Stimulated activated memory B cell treated with anti-CD40 and anti-IgM and Interleukin-4, amounts not matched to agents 10 μg/mL and 1 μg/mL and 100 μg/mL, for 72 hours (primary cell): ENCODE measurements around the gene AGMO.

ENCODE experiments used
- ATAC-seq: fragments of 150-1000 bp; cut with Tn5 transposase; 2 replicates; pipeline ENCODE4 v1.10.0; 2021
- H3K27ac Mint-ChIP-seq: one replicate; pipeline ENCODE4 v1.8.0; 2022; ENCODE audit warnings: mild to moderate bottlenecking, mixed read lengths
- H3K27me3 Mint-ChIP-seq: one replicate; pipeline ENCODE4 v1.8.0; 2022; ENCODE audit warnings: mixed read lengths
- H3K36me3 Mint-ChIP-seq: one replicate; pipeline ENCODE4 v1.8.0; 2022; ENCODE audit warnings: mixed read lengths
- H3K4me1 Mint-ChIP-seq: one replicate; pipeline ENCODE4 v1.8.0; 2022; ENCODE audit warnings: mixed read lengths
- H3K4me3 Mint-ChIP-seq: one replicate; pipeline ENCODE4 v1.8.0; 2022; ENCODE audit warnings: mild to moderate bottlenecking, moderate library complexity, mixed read lengths
- H3K9me3 Mint-ChIP-seq: one replicate; pipeline ENCODE4 v1.8.0; 2022; ENCODE audit warnings: mixed read lengths

AGMO gene

DNA sequence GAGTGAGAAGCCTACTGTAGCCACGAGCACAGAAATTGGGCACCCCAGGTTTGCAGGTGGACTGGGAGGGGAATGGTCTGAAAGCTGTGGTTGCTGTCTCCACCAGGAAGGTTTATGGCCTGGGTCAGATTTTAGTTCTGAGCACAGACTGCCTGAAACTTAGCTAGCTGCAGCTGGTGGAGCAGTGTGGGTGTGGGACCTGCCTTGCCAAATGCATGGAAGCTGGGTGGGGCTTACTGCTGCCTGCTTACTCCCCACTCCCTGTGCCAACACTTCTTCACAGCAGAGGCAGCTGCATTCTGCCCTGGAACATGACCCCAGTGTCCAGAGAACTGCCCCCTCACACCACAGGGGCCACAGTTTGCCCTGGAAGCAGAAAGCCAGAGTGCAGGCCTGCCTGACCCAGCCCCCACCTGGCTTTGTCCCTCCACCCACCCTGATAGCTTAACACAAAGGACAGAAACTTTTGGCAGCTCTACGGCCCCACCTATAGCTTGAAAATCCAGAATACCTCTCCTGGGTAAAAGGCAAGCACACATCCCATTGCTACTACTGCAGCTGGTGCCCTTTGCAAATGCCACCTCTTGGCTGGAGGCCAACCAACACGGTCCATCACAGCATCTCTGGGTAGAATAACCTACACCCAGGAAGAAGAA, 281.6 kb downstream of the AGMO start:
- no peak overlapping the region for H3K27ac Mint-ChIP-seq
- H3K36me3 Mint-ChIP-seq: no peaks in the 10 kb centered on the region
- no peak for ATAC-seq
- H3K4me3 Mint-ChIP-seq: no peak overlapping the region
- no peaks in the 10 kb centered on the region for H3K4me1 Mint-ChIP-seq
- peaks cover 25% of the 10 kb centered on the region for H3K9me3 Mint-ChIP-seq
- no peaks in the 10 kb centered on the region for H3K27me3 Mint-ChIP-seq

- peaks cover 25% of the 10 kb centered on the region for H3K9me3 Mint-ChIP-seq
- no peaks in the 10 kb centered on the region for H3K4me1 Mint-ChIP-seq
- no peak for ATAC-seq
- no peak overlapping the region for H3K27ac Mint-ChIP-seq
- H3K4me3 Mint-ChIP-seq: no peak overlapping the region
- no peaks in the 10 kb centered on the region for H3K27me3 Mint-ChIP-seq
- H3K36me3 Mint-ChIP-seq: no peaks in the 10 kb centered on the region
These were observed 282.2 kb downstream of the AGMO start for GRCh38 chr7:15279640-15280039.

- Mint-ChIP-seq H3K27ac (no peak overlapping the region), H3K4me3 (no peak overlapping the region), H3K4me1 (no peaks in the 10 kb centered on the region), H3K36me3 (no peaks in the 10 kb centered on the region), H3K9me3 (peaks cover 16% of the 10 kb centered on the region), H3K27me3 (no peaks in the 10 kb centered on the region)
- ATAC-seq: no peak
These were observed 304.1 kb downstream of the AGMO start for GRCh38 chr7:15257689-15258088.

- Mint-ChIP-seq H3K4me1 (no peaks in the 10 kb centered on the region), H3K4me3 (no peak overlapping the region), H3K9me3 (peaks cover 9% of the 10 kb centered on the region), H3K27me3 (no peaks in the 10 kb centered on the region), H3K27ac (no peak overlapping the region), H3K36me3 (no peaks in the 10 kb centered on the region)
- no peak for ATAC-seq
These were observed 309.6 kb downstream of the AGMO start for GRCh38 chr7:15252181-15252580.

DNA sequence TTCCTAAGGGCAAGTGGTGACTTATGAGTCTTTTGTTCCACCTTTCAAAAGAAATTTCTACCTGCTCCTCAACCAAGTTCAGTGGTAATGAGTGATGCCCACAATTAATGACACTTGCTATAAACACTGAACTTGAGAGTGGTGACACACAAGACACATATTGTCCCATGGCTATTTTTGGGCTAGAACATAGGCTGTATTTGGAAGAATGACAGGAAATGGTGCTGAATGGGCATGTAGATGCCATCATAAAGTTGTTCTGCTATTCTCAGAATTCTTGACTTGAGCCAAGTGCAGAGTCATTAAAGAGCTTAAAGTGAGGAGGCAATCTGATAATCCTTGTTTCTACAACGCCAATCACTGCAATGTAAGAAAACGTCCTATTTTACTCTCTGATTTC, 313.3 kb downstream of the AGMO start:
- H3K27me3 Mint-ChIP-seq: no peaks in the 10 kb centered on the region
- H3K4me1 Mint-ChIP-seq: no peaks in the 10 kb centered on the region
- no peak overlapping the region for H3K4me3 Mint-ChIP-seq
- no peaks in the 10 kb centered on the region for H3K36me3 Mint-ChIP-seq
- no peak for ATAC-seq
- H3K27ac Mint-ChIP-seq: no peak overlapping the region
- H3K9me3 Mint-ChIP-seq: peaks cover 5% of the 10 kb centered on the region

GRCh38 chr7:15245831-15246230, 316.0 kb downstream of the AGMO start:
- Mint-ChIP-seq H3K4me1 (no peaks in the 10 kb centered on the region), H3K27ac (no peak overlapping the region), H3K9me3 (peaks cover 2% of the 10 kb centered on the region), H3K4me3 (no peak overlapping the region), H3K36me3 (no peaks in the 10 kb centered on the region), H3K27me3 (no peaks in the 10 kb centered on the region)
- ATAC-seq: no peak

GRCh38 chr7:15239801-15240200, 322.0 kb downstream of the AGMO start:
- Mint-ChIP-seq H3K27me3 (no peaks in the 10 kb centered on the region), H3K36me3 (no peaks in the 10 kb centered on the region), H3K4me1 (no peaks in the 10 kb centered on the region), H3K27ac (no peak overlapping the region), H3K4me3 (no peak overlapping the region), H3K9me3 (no peaks in the 10 kb centered on the region)
- no peak for ATAC-seq

GRCh38 chr7:15236952-15237351, 324.9 kb downstream of the AGMO start:
- Mint-ChIP-seq H3K9me3 (peaks cover 5% of the 10 kb centered on the region), H3K27me3 (no peaks in the 10 kb centered on the region), H3K4me1 (no peaks in the 10 kb centered on the region), H3K27ac (no peak overlapping the region), H3K36me3 (no peaks in the 10 kb centered on the region), H3K4me3 (no peak overlapping the region)
- ATAC-seq: no peak

- Mint-ChIP-seq H3K4me3 (no peak overlapping the region), H3K36me3 (no peaks in the 10 kb centered on the region), H3K27ac (no peak overlapping the region), H3K9me3 (peaks cover 6% of the 10 kb centered on the region), H3K4me1 (no peaks in the 10 kb centered on the region), H3K27me3 (no peaks in the 10 kb centered on the region)
- no peak for ATAC-seq
These were observed 327.4 kb downstream of the AGMO start for GRCh38 chr7:15234431-15234830.

DNA sequence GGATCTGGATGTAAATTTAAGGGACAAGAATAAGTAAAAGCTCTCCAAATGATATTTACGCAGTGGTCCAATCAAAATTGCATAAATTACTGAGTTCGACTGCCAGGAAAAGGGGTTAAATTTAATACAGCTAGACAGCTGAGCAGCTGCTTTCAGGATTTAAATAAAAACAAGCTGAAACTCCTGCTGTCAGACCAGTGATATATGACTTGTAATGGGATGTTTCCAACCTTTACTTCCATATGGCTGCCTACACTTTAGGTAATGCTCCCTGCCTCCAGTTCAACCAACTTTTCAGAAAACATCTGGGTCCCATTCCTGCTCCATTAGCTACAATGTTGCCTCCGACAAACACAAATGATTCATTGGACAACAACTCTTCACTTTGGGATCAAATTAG, 333.0 kb downstream of the AGMO start:
- H3K4me3 Mint-ChIP-seq: no peak overlapping the region
- no peak overlapping the region for H3K27ac Mint-ChIP-seq
- peaks cover 17% of the 10 kb centered on the region for H3K9me3 Mint-ChIP-seq
- no peaks in the 10 kb centered on the region for H3K36me3 Mint-ChIP-seq
- no peaks in the 10 kb centered on the region for H3K27me3 Mint-ChIP-seq
- no peaks in the 10 kb centered on the region for H3K4me1 Mint-ChIP-seq
- no peak for ATAC-seq

DNA sequence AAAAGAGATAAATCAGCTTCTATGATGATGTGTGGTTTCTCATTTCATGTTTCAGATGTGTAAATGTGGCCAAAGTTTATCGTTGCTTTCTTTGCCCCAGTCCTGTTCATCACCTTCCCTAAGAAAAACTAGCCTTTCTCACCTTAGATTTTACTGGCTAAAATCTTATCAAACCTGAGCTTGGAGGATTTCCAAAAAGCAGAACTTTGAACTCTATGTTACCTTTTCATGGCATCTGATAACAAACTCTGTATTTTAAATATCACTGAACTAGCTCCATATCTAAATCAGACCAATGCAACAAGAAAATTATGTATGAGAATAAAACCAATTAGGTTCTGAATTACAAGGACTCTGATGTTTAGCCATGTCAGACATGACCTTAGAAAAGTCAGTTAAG, 335.8 kb downstream of the AGMO start:
- no peak overlapping the region for H3K27ac Mint-ChIP-seq
- H3K36me3 Mint-ChIP-seq: no peaks in the 10 kb centered on the region
- H3K4me1 Mint-ChIP-seq: no peaks in the 10 kb centered on the region
- no peaks in the 10 kb centered on the region for H3K27me3 Mint-ChIP-seq
- no peak overlapping the region for H3K4me3 Mint-ChIP-seq
- ATAC-seq: no peak
- H3K9me3 Mint-ChIP-seq: peaks cover 11% of the 10 kb centered on the region

DNA sequence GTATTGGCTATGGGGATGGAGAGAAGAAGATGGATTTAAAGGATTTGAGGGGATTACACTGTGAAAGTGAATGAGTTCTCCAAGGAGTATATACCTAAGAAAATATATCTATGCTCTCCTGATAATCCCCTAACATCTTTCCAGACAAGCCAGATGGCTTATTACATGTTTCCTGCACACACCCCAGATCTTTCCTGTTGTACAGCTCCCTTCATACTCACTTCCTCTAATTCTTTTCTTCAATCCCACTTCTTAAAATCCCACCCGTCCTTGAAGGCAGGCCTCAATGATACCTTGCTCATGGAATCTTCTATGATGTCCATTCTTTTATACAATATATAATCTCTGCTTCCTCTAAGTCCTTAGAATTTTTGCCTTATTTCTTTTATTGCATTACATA, 342.1 kb downstream of the AGMO start:
- no peak overlapping the region for H3K4me3 Mint-ChIP-seq
- H3K27ac Mint-ChIP-seq: no peak overlapping the region
- H3K4me1 Mint-ChIP-seq: no peaks in the 10 kb centered on the region
- H3K36me3 Mint-ChIP-seq: no peaks in the 10 kb centered on the region
- ATAC-seq: no peak
- peaks cover 3% of the 10 kb centered on the region for H3K9me3 Mint-ChIP-seq
- H3K27me3 Mint-ChIP-seq: no peaks in the 10 kb centered on the region

DNA sequence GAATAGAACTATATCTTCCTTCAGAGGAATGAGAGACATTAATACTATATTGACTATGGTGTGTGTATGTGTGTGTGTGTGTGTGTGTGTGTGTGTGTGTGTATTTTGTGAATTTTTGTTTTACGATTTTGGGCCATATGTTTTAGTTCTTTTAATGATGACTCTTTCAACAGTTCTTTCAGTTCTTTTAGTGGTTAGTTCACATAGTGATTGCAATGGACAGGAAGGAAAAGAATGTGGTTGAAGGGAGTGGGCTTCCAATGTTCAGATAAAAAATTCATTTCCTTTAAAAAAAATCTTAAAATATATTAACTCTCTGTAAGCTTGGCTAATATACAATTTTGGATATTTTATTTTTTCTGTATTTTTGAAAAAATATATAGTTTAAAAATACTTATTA, 343.6 kb downstream of the AGMO start:
- ATAC-seq: no peak
- no peak overlapping the region for H3K27ac Mint-ChIP-seq
- no peak overlapping the region for H3K4me3 Mint-ChIP-seq
- no peaks in the 10 kb centered on the region for H3K4me1 Mint-ChIP-seq
- no peaks in the 10 kb centered on the region for H3K36me3 Mint-ChIP-seq
- H3K27me3 Mint-ChIP-seq: no peaks in the 10 kb centered on the region
- no peaks in the 10 kb centered on the region for H3K9me3 Mint-ChIP-seq

GRCh38 chr7:15215616-15216015, 346.2 kb downstream of the AGMO start:
- Mint-ChIP-seq H3K36me3 (no peaks in the 10 kb centered on the region), H3K27ac (no peak overlapping the region), H3K27me3 (no peaks in the 10 kb centered on the region), H3K4me3 (no peak overlapping the region), H3K9me3 (no peaks in the 10 kb centered on the region), H3K4me1 (no peaks in the 10 kb centered on the region)
- ATAC-seq: no peak

DNA sequence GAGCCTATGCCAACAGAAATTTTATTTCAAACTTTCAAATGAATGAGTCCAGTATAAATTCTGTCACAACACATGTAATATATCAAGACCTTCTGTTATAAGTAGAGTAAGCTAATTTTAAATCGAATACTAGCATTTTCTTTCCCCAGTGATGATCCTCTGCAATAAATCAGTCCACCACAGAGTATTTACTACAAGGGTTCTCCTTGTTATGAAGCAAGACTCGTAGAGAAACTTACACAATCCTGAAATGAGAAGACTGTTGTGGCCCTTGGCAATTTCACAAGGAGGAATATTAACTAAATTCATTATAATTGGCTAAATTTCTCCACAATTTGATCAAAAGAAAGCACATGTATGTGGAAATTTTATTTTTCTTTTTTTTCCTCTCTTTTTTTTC, 346.8 kb downstream of the AGMO start:
- Mint-ChIP-seq H3K36me3 (no peaks in the 10 kb centered on the region), H3K4me1 (no peaks in the 10 kb centered on the region), H3K4me3 (no peak overlapping the region), H3K9me3 (no peaks in the 10 kb centered on the region), H3K27me3 (no peaks in the 10 kb centered on the region), H3K27ac (no peak overlapping the region)
- no peak for ATAC-seq

- Mint-ChIP-seq H3K36me3 (no peaks in the 10 kb centered on the region), H3K27me3 (no peaks in the 10 kb centered on the region), H3K4me1 (no peaks in the 10 kb centered on the region), H3K4me3 (no peak overlapping the region), H3K9me3 (no peaks in the 10 kb centered on the region), H3K27ac (no peak overlapping the region)
- no peak for ATAC-seq
These were observed 348.7 kb downstream of the AGMO start for GRCh38 chr7:15213093-15213492.

GRCh38 chr7:15209429-15209828, 352.4 kb downstream of the AGMO start:
- H3K27me3 Mint-ChIP-seq: no peaks in the 10 kb centered on the region
- H3K4me1 Mint-ChIP-seq: no peaks in the 10 kb centered on the region
- no peak overlapping the region for H3K4me3 Mint-ChIP-seq
- no peak for ATAC-seq
- H3K27ac Mint-ChIP-seq: no peak overlapping the region
- H3K36me3 Mint-ChIP-seq: no peaks in the 10 kb centered on the region
- H3K9me3 Mint-ChIP-seq: no peaks in the 10 kb centered on the region
